ENCODE results near the gene SMC5.

The SMC5 gene

GRCh38 chr9:70262366-70262765 is 3.6 kb downstream of the SMC5 start:
- no peak for DNase-seq (ENCODE audit: low read depth)
- no peak for TF ChIP-seq CTCF (IDR thresholded peaks at IDR 0.05; ENCODE audit: control insufficient read depth, extremely low read depth, insufficient read depth)
- no peak overlapping the region for H3K4me3 ChIP-seq (ENCODE audit: low read depth, low read length)

- TF ChIP-seq CTCF (IDR thresholded peaks at IDR 0.05; ENCODE audit: control insufficient read depth, extremely low read depth, insufficient read depth) = no peak
- H3K4me3 ChIP-seq (ENCODE audit: low read depth, low read length) = no peak overlapping the region
- no peak for DNase-seq (ENCODE audit: low read depth)
Observed at GRCh38 chr9:70262948-70263347, 4.2 kb downstream of the SMC5 start.

- no peak for DNase-seq (ENCODE audit: low read depth)
- H3K4me3 ChIP-seq (ENCODE audit: low read depth, low read length) = no peak overlapping the region
- no peak for TF ChIP-seq CTCF (IDR thresholded peaks at IDR 0.05; ENCODE audit: control insufficient read depth, extremely low read depth, insufficient read depth)
Observed at GRCh38 chr9:70263421-70263820, 4.6 kb downstream of the SMC5 start.

GRCh38 chr9:70278305-70278704 is 19.5 kb downstream of the SMC5 start:
- TF ChIP-seq CTCF (IDR thresholded peaks at IDR 0.05; ENCODE audit: control insufficient read depth, extremely low read depth, insufficient read depth) = no peak
- no peak overlapping the region for H3K4me3 ChIP-seq (ENCODE audit: low read depth, low read length)
- DNase-seq (ENCODE audit: low read depth) = no peak

GRCh38 chr9:70283848-70284247 is 25.1 kb downstream of the SMC5 start:
- no peak for TF ChIP-seq CTCF (IDR thresholded peaks at IDR 0.05; ENCODE audit: control insufficient read depth, extremely low read depth, insufficient read depth)
- no peak overlapping the region for H3K4me3 ChIP-seq (ENCODE audit: low read depth, low read length)
- DNase-seq (ENCODE audit: low read depth) = no peak

GRCh38 chr9:70285246-70285645 is 26.5 kb downstream of the SMC5 start:
- H3K4me3 ChIP-seq (ENCODE audit: low read depth, low read length) = no peak overlapping the region
- TF ChIP-seq CTCF (IDR thresholded peaks at IDR 0.05; ENCODE audit: control insufficient read depth, extremely low read depth, insufficient read depth) = no peak
- no peak for DNase-seq (ENCODE audit: low read depth)

- no peak for TF ChIP-seq CTCF (IDR thresholded peaks at IDR 0.05; ENCODE audit: control insufficient read depth, extremely low read depth, insufficient read depth)
- no peak overlapping the region for H3K4me3 ChIP-seq (ENCODE audit: low read depth, low read length)
- no peak for DNase-seq (ENCODE audit: low read depth)
Observed at GRCh38 chr9:70285981-70286598, 27.3 kb downstream of the SMC5 start.
